HL-60/S4 (cell line): ENCODE results near the gene CDKN2C.
"Not testable (repeated sequence)": the region's sequence is repeated elsewhere in the genome, so short reads cannot be mapped to it uniquely, and the experiment has no call there.

Experiments
- in situ Hi-C: fragments of 300-500 bp; cut with MboI; formaldehyde crosslinking; loops from 2 replicates; pipeline ENCODE4 v1.14.3; 2022; ENCODE audit warnings: low sequenced_read_pairs

The CDKN2C gene

GRCh38 chr1:50969611-50970508 lies at the start of gene CDKN2C:
TSS of gene CDKN2C (plus strand) at chr1:50970245. CDS start at chr1:50970369, 124 bp downstream.
- in situ Hi-C loops: no loop called here

- in situ Hi-C loops: no loop called here
Measured at GRCh38 chr1:50920409-50920808, 49.6 kb upstream of the CDKN2C start.

- in situ Hi-C loops: no loop called here
Measured at GRCh38 chr1:50921029-50921428, 49.0 kb upstream of the CDKN2C start.

- in situ Hi-C loops: no loop called here
Measured at GRCh38 chr1:50923564-50923963, 46.5 kb upstream of the CDKN2C start.

- in situ Hi-C loops: no loop called here
Measured at GRCh38 chr1:50929376-50929958, 40.6 kb upstream of the CDKN2C start.

- in situ Hi-C loops: no loop called here
Measured at GRCh38 chr1:50930193-50930592, 39.9 kb upstream of the CDKN2C start.

- in situ Hi-C loops: no loop called here
Measured at GRCh38 chr1:50930965-50931737, 38.9 kb upstream of the CDKN2C start.

GRCh38 chr1:50932043-50932442 lies 38.0 kb upstream of the CDKN2C start:
- in situ Hi-C loops: not testable (repeated sequence)

- in situ Hi-C loops: not testable (repeated sequence)
Measured at GRCh38 chr1:50933770-50934169, 36.3 kb upstream of the CDKN2C start.

GRCh38 chr1:50934838-50935237 lies 35.2 kb upstream of the CDKN2C start:
- in situ Hi-C loops: no loop called here

GRCh38 chr1:50935276-50935675 lies 34.8 kb upstream of the CDKN2C start:
- in situ Hi-C loops: not testable (repeated sequence)

- in situ Hi-C loops: no loop called here
Measured at GRCh38 chr1:50936321-50936720, 33.7 kb upstream of the CDKN2C start.

GRCh38 chr1:50940291-50940690 lies 29.8 kb upstream of the CDKN2C start:
- in situ Hi-C loops: no loop called here

- in situ Hi-C loops: no loop called here
Measured at GRCh38 chr1:50942334-50942733, 27.7 kb upstream of the CDKN2C start.

- in situ Hi-C loops: no loop called here
Measured at GRCh38 chr1:50949286-50949982, 20.6 kb upstream of the CDKN2C start.

GRCh38 chr1:50950396-50950795 lies 19.6 kb upstream of the CDKN2C start:
- in situ Hi-C loops: no loop called here

- in situ Hi-C loops: not testable (repeated sequence)
Measured at GRCh38 chr1:50952566-50952965, 17.5 kb upstream of the CDKN2C start.

- in situ Hi-C loops: no loop called here
Measured at GRCh38 chr1:50955116-50955515, 14.9 kb upstream of the CDKN2C start.

- in situ Hi-C loops: no loop called here
Measured at GRCh38 chr1:50959303-50959912, 10.6 kb upstream of the CDKN2C start.
